ENCODE results near the gene TAF9B. TPM values are rescaled to one million over a fixed set of nuclear protein-coding genes. Genes with fewer than 3 reads are reported as not detected.

The TAF9B gene
- total RNA-seq, 1 donor from 2014 or later = 9.3 TPM

DNA sequence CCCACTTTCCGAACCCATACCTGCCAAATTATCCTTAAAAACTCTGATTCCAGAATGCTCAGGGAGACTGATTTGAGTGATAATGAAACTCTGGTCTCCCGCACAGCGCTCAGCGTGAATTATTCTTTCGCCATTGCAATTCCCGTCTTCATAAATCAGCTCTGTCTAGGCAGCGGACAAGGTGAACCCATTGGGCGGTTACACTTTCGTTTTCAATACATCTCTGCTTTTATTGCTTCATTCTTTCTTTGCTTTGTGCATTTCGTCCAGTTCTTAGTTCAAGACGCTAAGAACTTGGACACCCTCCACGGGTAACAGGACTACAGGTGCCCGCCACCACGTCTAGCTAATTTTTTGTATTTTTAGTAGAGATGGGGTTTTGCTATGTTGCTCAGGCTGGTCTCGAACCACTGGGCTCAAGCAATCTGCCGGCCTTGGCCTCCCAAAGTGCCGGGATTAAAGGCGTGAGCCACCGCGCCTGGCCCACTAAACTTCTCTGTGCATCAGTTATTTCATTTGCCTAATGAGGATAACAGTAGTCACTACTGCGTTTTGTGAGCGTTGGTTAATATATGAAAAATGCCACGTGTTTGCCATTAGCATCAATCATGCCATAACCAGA, 36.3 kb downstream of the TAF9B start:
- H3K79me2 ChIP-seq (ENCODE audit: insufficient read depth, low read length) = peaks cover 41% of the 10 kb centered on the region
- H3K4me1 ChIP-seq (ENCODE audit: insufficient read depth, low read length) = peaks cover 12% of the 10 kb centered on the region
- TF ChIP-seq EZH2 (IDR thresholded peaks at IDR 0.05; ENCODE audit: insufficient read depth, low read length) = no peak
- peak overlapping the region; percentile 83 for H3K27ac ChIP-seq (ENCODE audit: low read depth, low read length)
- no peaks in the 10 kb centered on the region for H3K9me3 ChIP-seq (ENCODE audit: insufficient read depth, low read depth, low read length)
- H3K27me3 Mint-ChIP-seq (ENCODE audit: low read depth, unreplicated experiment) = no peaks in the 10 kb centered on the region
- H3K36me3 Mint-ChIP-seq (ENCODE audit: low read depth, unreplicated experiment) = peaks cover 4% of the 10 kb centered on the region
- H3K27me3 ChIP-seq (ENCODE audit: insufficient read depth, low read length) = no peaks in the 10 kb centered on the region
- H3K27ac Mint-ChIP-seq (ENCODE audit: unreplicated experiment) = peak overlapping the region; percentile 75
- peak overlapping the region; percentile 97 for H3K4me3 Mint-ChIP-seq (ENCODE audit: unreplicated experiment)
- peak overlapping the region; percentile 51 for H3K4me3 ChIP-seq (ENCODE audit: insufficient read depth, low read depth, low read length)
- peaks cover 32% of the 10 kb centered on the region for H4K20me1 ChIP-seq (ENCODE audit: insufficient read depth, low read length)
- peak overlapping the region; percentile 47 for H2AFZ ChIP-seq (ENCODE audit: low read depth, low read length)
- no peaks in the 10 kb centered on the region for H3K4me1 Mint-ChIP-seq (ENCODE audit: low read depth, unreplicated experiment)
- peak; percentile 41 for FAIRE-seq
- H3K36me3 ChIP-seq (ENCODE audit: insufficient read depth, low read length) = no peaks in the 10 kb centered on the region
- H3K4me2 ChIP-seq (ENCODE audit: low read length) = peak overlapping the region; percentile 85
- peak overlapping the region; percentile 78 for H3K9ac ChIP-seq (ENCODE audit: low read length)
- no peak for DNase-seq (ENCODE audit: low read depth)
- no peaks in the 10 kb centered on the region for H3K9me3 Mint-ChIP-seq (ENCODE audit: unreplicated experiment)

GRCh38 chrX:78102091-78102490, 37.4 kb downstream of the TAF9B start:
- Mint-ChIP-seq H3K27me3 (ENCODE audit: low read depth, unreplicated experiment) (no peaks in the 10 kb centered on the region), H3K36me3 (ENCODE audit: low read depth, unreplicated experiment) (peaks cover 4% of the 10 kb centered on the region), H3K4me3 (ENCODE audit: unreplicated experiment) (no peak overlapping the region), H3K4me1 (ENCODE audit: low read depth, unreplicated experiment) (no peaks in the 10 kb centered on the region), H3K27ac (ENCODE audit: unreplicated experiment) (no peak overlapping the region), H3K9me3 (ENCODE audit: unreplicated experiment) (no peaks in the 10 kb centered on the region)
- no peak overlapping the region for H3K27ac ChIP-seq (ENCODE audit: low read depth, low read length)
- H2AFZ ChIP-seq (ENCODE audit: low read depth, low read length) = no peak overlapping the region
- no peak for DNase-seq (ENCODE audit: low read depth)
- H4K20me1 ChIP-seq (ENCODE audit: insufficient read depth, low read length) = peaks cover 21% of the 10 kb centered on the region
- H3K9me3 ChIP-seq (ENCODE audit: insufficient read depth, low read depth, low read length) = no peaks in the 10 kb centered on the region
- FAIRE-seq = no peak
- no peak overlapping the region for H3K9ac ChIP-seq (ENCODE audit: low read length)
- H3K27me3 ChIP-seq (ENCODE audit: insufficient read depth, low read length) = no peaks in the 10 kb centered on the region
- H3K4me1 ChIP-seq (ENCODE audit: insufficient read depth, low read length) = peaks cover 12% of the 10 kb centered on the region
- H3K4me2 ChIP-seq (ENCODE audit: low read length) = no peak overlapping the region
- no peak overlapping the region for H3K4me3 ChIP-seq (ENCODE audit: insufficient read depth, low read depth, low read length)
- no peaks in the 10 kb centered on the region for H3K36me3 ChIP-seq (ENCODE audit: insufficient read depth, low read length)
- TF ChIP-seq, protein P1, sequence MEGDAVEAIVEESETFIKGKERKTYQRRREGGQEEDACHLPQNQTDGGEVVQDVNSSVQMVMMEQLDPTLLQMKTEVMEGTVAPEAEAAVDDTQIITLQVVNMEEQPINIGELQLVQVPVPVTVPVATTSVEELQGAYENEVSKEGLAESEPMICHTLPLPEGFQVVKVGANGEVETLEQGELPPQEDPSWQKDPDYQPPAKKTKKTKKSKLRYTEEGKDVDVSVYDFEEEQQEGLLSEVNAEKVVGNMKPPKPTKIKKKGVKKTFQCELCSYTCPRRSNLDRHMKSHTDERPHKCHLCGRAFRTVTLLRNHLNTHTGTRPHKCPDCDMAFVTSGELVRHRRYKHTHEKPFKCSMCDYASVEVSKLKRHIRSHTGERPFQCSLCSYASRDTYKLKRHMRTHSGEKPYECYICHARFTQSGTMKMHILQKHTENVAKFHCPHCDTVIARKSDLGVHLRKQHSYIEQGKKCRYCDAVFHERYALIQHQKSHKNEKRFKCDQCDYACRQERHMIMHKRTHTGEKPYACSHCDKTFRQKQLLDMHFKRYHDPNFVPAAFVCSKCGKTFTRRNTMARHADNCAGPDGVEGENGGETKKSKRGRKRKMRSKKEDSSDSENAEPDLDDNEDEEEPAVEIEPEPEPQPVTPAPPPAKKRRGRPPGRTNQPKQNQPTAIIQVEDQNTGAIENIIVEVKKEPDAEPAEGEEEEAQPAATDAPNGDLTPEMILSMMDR (IDR thresholded peaks at IDR 0.05; ENCODE audit: insufficient read depth, low read depth, low read length) = no peak
- no peak for TF ChIP-seq EZH2 (IDR thresholded peaks at IDR 0.05; ENCODE audit: insufficient read depth, low read length)
- peaks cover 31% of the 10 kb centered on the region for H3K79me2 ChIP-seq (ENCODE audit: insufficient read depth, low read length)

DNA sequence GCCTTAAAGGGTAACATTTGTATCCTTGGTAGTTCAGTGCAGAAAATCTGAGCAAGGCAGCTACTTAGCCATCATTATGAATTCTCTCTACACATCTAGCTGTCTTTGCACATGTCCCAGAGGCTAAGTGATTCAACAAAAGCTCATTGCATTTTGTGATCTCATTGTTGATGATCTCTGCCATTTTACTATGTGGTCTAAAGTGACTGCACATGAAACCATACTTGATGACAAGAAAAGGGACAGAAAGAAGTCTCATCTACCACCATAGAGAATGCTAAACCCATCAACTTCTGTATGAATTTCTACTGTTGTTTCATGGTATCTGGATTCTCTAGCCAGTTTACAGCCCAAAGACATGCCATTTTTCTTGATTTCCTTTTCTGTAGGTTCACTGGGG, 41.3 kb downstream of the TAF9B start:
- Histone ChIP-seq H3K4me1 (ENCODE audit: insufficient read depth, low read length) (no peaks in the 10 kb centered on the region), H3K9me3 (ENCODE audit: insufficient read depth, low read depth, low read length) (no peaks in the 10 kb centered on the region), H3K27me3 (ENCODE audit: insufficient read depth, low read length) (no peaks in the 10 kb centered on the region), H2AFZ (ENCODE audit: low read depth, low read length) (no peak overlapping the region), H4K20me1 (ENCODE audit: insufficient read depth, low read length) (no peaks in the 10 kb centered on the region), H3K4me3 (ENCODE audit: insufficient read depth, low read depth, low read length) (no peak overlapping the region), H3K27ac (ENCODE audit: low read depth, low read length) (no peak overlapping the region), H3K4me2 (ENCODE audit: low read length) (no peak overlapping the region), H3K79me2 (ENCODE audit: insufficient read depth, low read length) (no peaks in the 10 kb centered on the region), H3K9ac (ENCODE audit: low read length) (no peak overlapping the region), H3K36me3 (ENCODE audit: insufficient read depth, low read length) (no peaks in the 10 kb centered on the region)
- FAIRE-seq (peak; percentile 58), DNase-seq (ENCODE audit: low read depth) (no peak)
- no peaks in the 10 kb centered on the region for H3K9me3 Mint-ChIP-seq (ENCODE audit: unreplicated experiment)
- no peak overlapping the region for H3K4me3 Mint-ChIP-seq (ENCODE audit: unreplicated experiment)
- no peak overlapping the region for H3K27ac Mint-ChIP-seq (ENCODE audit: unreplicated experiment)
- no peak for TF ChIP-seq EZH2 (IDR thresholded peaks at IDR 0.05; ENCODE audit: insufficient read depth, low read length)
- TF ChIP-seq, protein P1 (IDR thresholded peaks at IDR 0.05; ENCODE audit: insufficient read depth, low read depth, low read length) = no peak
- no peaks in the 10 kb centered on the region for H3K4me1 Mint-ChIP-seq (ENCODE audit: low read depth, unreplicated experiment)
- no peaks in the 10 kb centered on the region for H3K36me3 Mint-ChIP-seq (ENCODE audit: low read depth, unreplicated experiment)
- H3K27me3 Mint-ChIP-seq (ENCODE audit: low read depth, unreplicated experiment) = no peaks in the 10 kb centered on the region
